OCI-LY3 (cell line): ENCODE measurements around the gene ARHGAP26.

Experiments
- CTCF ChIP-seq: fragments of 200-600, 300-600 bp; sonication (generic); IDR thresholded peaks from 2 replicates; pipeline ENCODE4 v1.5.1; 2014; ENCODE audit warnings: antibody characterized with exemption, low read length, low read depth
- EZH2phosphoT487 ChIP-seq: fragments of 200-600 bp; shearing (Covaris generic); IDR thresholded peaks from 2 replicates; pipeline ENCODE4 v1.6.1; 2018; ENCODE audit warnings: antibody characterized with exemption, mixed run types, low read depth

GRCh38 chr5:143033535-143034250 is 263.5 kb downstream of the ARHGAP26 start:
- TF ChIP-seq CTCF (no peak), EZH2phosphoT487 (no peak)
